ENCODE data around the gene HNRNPA3. TPM values are rescaled to one million over a fixed set of nuclear protein-coding genes. Genes with fewer than 3 reads are reported as not detected.

Gene HNRNPA3
- total and polyA plus RNA-seq, 10 of the 15 experiments (the other 5 are each of a cell fraction or from before 2014, with no cell fraction given), result 40.4 to 343 (median 206) TPM

- TF ChIP-seq DPF2 (IDR thresholded peaks at IDR 0.05) (peak; percentile 45), CTCF (IDR thresholded peaks at IDR 0.05 in 2 of 3, conservative IDR thresholded peaks at IDR 0.05 in 1 of 3; ENCODE audit: control insufficient read depth in 2 of 3, extremely low read depth in 1 of 3, insufficient read depth in 1 of 3, low read depth in 3 of 3, low read length in 3 of 3) (no peak), CBX5 (IDR thresholded peaks at IDR 0.05; ENCODE audit: low read depth) (no peak; the same call in 1 of the 2 replicates), ZBTB33 (IDR thresholded peaks at IDR 0.05) (no peak), NFIC (IDR thresholded peaks at IDR 0.05; ENCODE audit: low read depth, low read length) (no peak), YY1 (IDR thresholded peaks at IDR 0.05; ENCODE audit: low read depth, low read length) (peak; percentile 98), MTA3 (IDR thresholded peaks at IDR 0.05; ENCODE audit: borderline replicate concordance, low read length) (no peak), CBFB (IDR thresholded peaks at IDR 0.05; ENCODE audit: low read depth) (no peak), POLR2AphosphoS2 (IDR thresholded peaks at IDR 0.05; ENCODE audit: low read depth, low read length) (peak; percentile 25), STAT3 (IDR thresholded peaks at IDR 0.05; ENCODE audit: low read depth, low read length) (no peak)
- TF ChIP-seq, protein P1, sequence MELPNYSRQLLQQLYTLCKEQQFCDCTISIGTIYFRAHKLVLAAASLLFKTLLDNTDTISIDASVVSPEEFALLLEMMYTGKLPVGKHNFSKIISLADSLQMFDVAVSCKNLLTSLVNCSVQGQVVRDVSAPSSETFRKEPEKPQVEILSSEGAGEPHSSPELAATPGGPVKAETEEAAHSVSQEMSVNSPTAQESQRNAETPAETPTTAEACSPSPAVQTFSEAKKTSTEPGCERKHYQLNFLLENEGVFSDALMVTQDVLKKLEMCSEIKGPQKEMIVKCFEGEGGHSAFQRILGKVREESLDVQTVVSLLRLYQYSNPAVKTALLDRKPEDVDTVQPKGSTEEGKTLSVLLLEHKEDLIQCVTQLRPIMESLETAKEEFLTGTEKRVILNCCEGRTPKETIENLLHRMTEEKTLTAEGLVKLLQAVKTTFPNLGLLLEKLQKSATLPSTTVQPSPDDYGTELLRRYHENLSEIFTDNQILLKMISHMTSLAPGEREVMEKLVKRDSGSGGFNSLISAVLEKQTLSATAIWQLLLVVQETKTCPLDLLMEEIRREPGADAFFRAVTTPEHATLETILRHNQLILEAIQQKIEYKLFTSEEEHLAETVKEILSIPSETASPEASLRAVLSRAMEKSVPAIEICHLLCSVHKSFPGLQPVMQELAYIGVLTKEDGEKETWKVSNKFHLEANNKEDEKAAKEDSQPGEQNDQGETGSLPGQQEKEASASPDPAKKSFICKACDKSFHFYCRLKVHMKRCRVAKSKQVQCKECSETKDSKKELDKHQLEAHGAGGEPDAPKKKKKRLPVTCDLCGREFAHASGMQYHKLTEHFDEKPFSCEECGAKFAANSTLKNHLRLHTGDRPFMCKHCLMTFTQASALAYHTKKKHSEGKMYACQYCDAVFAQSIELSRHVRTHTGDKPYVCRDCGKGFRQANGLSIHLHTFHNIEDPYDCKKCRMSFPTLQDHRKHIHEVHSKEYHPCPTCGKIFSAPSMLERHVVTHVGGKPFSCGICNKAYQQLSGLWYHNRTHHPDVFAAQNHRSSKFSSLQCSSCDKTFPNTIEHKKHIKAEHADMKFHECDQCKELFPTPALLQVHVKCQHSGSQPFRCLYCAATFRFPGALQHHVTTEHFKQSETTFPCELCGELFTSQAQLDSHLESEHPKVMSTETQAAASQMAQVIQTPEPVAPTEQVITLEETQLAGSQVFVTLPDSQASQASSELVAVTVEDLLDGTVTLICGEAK (IDR thresholded peaks at IDR 0.05; ENCODE audit: borderline replicate concordance), result no peak; the same call in 1 of the 2 replicates
- TF ChIP-seq, protein P2, sequence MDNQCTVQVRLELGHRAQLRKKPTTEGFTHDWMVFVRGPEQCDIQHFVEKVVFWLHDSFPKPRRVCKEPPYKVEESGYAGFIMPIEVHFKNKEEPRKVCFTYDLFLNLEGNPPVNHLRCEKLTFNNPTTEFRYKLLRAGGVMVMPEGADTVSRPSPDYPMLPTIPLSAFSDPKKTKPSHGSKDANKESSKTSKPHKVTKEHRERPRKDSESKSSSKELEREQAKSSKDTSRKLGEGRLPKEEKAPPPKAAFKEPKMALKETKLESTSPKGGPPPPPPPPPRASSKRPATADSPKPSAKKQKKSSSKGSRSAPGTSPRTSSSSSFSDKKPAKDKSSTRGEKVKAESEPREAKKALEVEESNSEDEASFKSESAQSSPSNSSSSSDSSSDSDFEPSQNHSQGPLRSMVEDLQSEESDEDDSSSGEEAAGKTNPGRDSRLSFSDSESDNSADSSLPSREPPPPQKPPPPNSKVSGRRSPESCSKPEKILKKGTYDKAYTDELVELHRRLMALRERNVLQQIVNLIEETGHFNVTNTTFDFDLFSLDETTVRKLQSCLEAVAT (IDR thresholded peaks at IDR 0.05), result peak; percentile 81; the same call in 1 of the 2 replicates
- TF ChIP-seq, protein P3, sequence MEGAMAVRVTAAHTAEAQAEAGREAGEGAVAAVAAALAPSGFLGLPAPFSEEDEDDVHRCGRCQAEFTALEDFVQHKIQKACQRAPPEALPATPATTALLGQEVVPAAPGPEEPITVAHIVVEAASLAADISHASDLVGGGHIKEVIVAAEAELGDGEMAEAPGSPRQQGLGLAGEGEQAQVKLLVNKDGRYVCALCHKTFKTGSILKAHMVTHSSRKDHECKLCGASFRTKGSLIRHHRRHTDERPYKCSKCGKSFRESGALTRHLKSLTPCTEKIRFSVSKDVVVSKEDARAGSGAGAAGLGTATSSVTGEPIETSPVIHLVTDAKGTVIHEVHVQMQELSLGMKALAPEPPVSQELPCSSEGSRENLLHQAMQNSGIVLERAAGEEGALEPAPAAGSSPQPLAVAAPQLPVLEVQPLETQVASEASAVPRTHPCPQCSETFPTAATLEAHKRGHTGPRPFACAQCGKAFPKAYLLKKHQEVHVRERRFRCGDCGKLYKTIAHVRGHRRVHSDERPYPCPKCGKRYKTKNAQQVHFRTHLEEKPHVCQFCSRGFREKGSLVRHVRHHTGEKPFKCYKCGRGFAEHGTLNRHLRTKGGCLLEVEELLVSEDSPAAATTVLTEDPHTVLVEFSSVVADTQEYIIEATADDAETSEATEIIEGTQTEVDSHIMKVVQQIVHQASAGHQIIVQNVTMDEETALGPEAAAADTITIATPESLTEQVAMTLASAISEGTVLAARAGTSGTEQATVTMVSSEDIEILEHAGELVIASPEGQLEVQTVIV (IDR thresholded peaks at IDR 0.05; ENCODE audit: borderline replicate concordance, partially characterized antibody), result no peak
- TF ChIP-seq, protein P4, sequence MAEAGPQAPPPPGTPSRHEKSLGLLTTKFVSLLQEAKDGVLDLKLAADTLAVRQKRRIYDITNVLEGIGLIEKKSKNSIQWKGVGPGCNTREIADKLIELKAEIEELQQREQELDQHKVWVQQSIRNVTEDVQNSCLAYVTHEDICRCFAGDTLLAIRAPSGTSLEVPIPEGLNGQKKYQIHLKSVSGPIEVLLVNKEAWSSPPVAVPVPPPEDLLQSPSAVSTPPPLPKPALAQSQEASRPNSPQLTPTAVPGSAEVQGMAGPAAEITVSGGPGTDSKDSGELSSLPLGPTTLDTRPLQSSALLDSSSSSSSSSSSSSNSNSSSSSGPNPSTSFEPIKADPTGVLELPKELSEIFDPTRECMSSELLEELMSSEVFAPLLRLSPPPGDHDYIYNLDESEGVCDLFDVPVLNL (IDR thresholded peaks at IDR 0.05; ENCODE audit: low read depth, low read length), result no peak
These were observed 580 bp downstream of the HNRNPA3 start (continued) for GRCh38 chr2:177212891-177213856.
